BJ (cell line): ENCODE measurements around the gene PDLIM7. TPM values are rescaled to one million over a fixed set of nuclear protein-coding genes. Genes with fewer than 3 reads are reported as not detected.
A peak's percentile ranks its signal among the peaks of the same experiment; 100 is the strongest.

Experiments
- CTCF ChIA-PET: fragments of 350-600 bp; formaldehyde crosslinking; extraction: SDS; loops from one replicate; lab custom pipeline; 2021; ENCODE audit warnings: antibody characterized with exemption, inconsistent platforms; lab: Yijun Ruan, JAX
- POLR2A ChIA-PET: fragments of 300-600 bp; sonication (Branson Sonifier 250); formaldehyde crosslinking; extraction: SDS; loops from one replicate; lab custom pipeline; 2021; ENCODE audit warnings: antibody characterized with exemption; lab: Charles Lee
- DNase-seq: peaks from one replicate; pipeline ENCODE4 v3.0.0-alpha.2; 2011; ENCODE audit warnings: low read depth
- H3K27me3 ChIP-seq: 2 replicates; pipeline ENCODE4 v1.6.0; 2011; ENCODE audit warnings: low read length; ENCODE audit not compliant: control insufficient read depth, insufficient read depth
- H3K36me3 ChIP-seq: 2 replicates; pipeline ENCODE4 v1.5.1; 2011; ENCODE audit warnings: low read length; ENCODE audit not compliant: control insufficient read depth, insufficient read depth
- H3K4me3 ChIP-seq: 2 replicates; pipeline ENCODE4 v1.5.1; 2011; ENCODE audit warnings: low read depth, mild to moderate bottlenecking, control low read depth, low read length
- CTCF ChIP-seq: IDR thresholded peaks from 2 replicates; pipeline ENCODE4 v1.5.1; 2011; ENCODE audit warnings: low read depth, mild to moderate bottlenecking, control low read depth, inconsistent platforms, low read length, moderate library complexity; ENCODE audit not compliant: insufficient read depth
- polyA plus RNA-seq: library from polyadenylated mRNA; depleted of rRNA; stranded (reverse); fragments of >200 nt; gene quantifications from 2 replicates; pipeline ENCODE4 v1.2.3, GENCODE V29; 2011

PDLIM7 gene
- polyA plus RNA-seq, 1 experiment, result 624 TPM

- H3K4me3 ChIP-seq, result peak overlapping the region; percentile 72
- ChIA-PET CTCF (interaction anchor here (0.6 to 18.6 kb wide), 10 partner anchors 7 to 335 kb away, joined by 3 to 352 read pairs (median 6); partner anchors contain the start of genes F12 and PFN3), POLR2A (interaction anchor here (0.6 to 1.0 kb wide), 2 partner anchors 21 to 22 kb away, joined by 3 read pairs; partner anchors contain the start of gene GRK6)
- no peak for DNase-seq
- no peaks in the 10 kb centered on the region for H3K27me3 ChIP-seq
- no peak for TF ChIP-seq CTCF
- H3K36me3 ChIP-seq, result no peaks in the 10 kb centered on the region
These were observed 49.7 kb downstream of the PDLIM7 start for GRCh38 chr5:177447611-177448243.

- TF ChIP-seq CTCF, result no peak
- no peak for DNase-seq
- no peaks in the 10 kb centered on the region for H3K27me3 ChIP-seq
- H3K4me3 ChIP-seq, result peak overlapping the region; percentile 72
- peaks cover 1% of the 10 kb centered on the region; the same call in 1 of the 2 replicates for H3K36me3 ChIP-seq
- CTCF ChIA-PET, result interaction anchor here (0.6 to 18.6 kb wide), 7 partner anchors 8 to 138 kb away, joined by 3 to 352 read pairs (median 9); partner anchors contain the start of genes F12 and PFN3
- POLR2A ChIA-PET, result interaction anchor here (1.0 kb wide), 1 partner anchor 20 kb away, joined by 3 read pairs; the partner anchor contains the start of gene GRK6
These were observed 50.3 kb downstream of the PDLIM7 start for GRCh38 chr5:177447066-177447610.

- CTCF ChIA-PET, result interaction anchor here (0.7 to 18.6 kb wide), 6 partner anchors 9 to 128 kb away, joined by 4 to 352 read pairs (median 10); partner anchors contain the start of genes F12 and PFN3
- no peak for TF ChIP-seq CTCF
- no peak for DNase-seq
These were observed 51.0 kb downstream of the PDLIM7 start, which contains the start of gene PRR7 for GRCh38 chr5:177446200-177447065. TSS of gene PRR7 (plus strand) at chr5:177446814. CDS start at chr5:177455068, 8,254 bp downstream.

GRCh38 chr5:177445917-177446199 is 51.5 kb downstream of the PDLIM7 start:
- Histone ChIP-seq H3K4me3 (peak overlapping the region; percentile 72), H3K36me3 (peaks cover 5% of the 10 kb centered on the region; the same call in 1 of the 2 replicates), H3K27me3 (no peaks in the 10 kb centered on the region)
- CTCF ChIA-PET, result interaction anchor here (0.7 to 18.6 kb wide), 6 partner anchors 9 to 128 kb away, joined by 4 to 352 read pairs (median 10); partner anchors contain the start of genes F12 and PFN3
- POLR2A ChIA-PET, result no interaction called here
- DNase-seq, result no peak
- no peak for TF ChIP-seq CTCF

More at GRCh38 chr5:177446200-177447065, 51.0 kb downstream of the PDLIM7 start, which contains the start of gene PRR7:
- H3K4me3 ChIP-seq, result peak within 1 kb of the TSS; percentile 72
- POLR2A ChIA-PET, result interaction anchor here (1.0 kb wide), 1 partner anchor 19 kb away, joined by 3 read pairs; the partner anchor contains the start of gene GRK6
- H3K36me3 ChIP-seq, result peaks cover 2% of the 10 kb centered on the region; the same call in 1 of the 2 replicates
- H3K27me3 ChIP-seq, result no peaks in the 10 kb centered on the region
